SU-DHL-6 (cell line): ENCODE data around the gene CCNJL.

Source experiments
- H2AFZ ChIP-seq: fragments of 200-600 bp; sonication (generic); 2 replicates; pipeline ENCODE4 v1.6.1; 2014; ENCODE audit warnings: low read depth, mild to moderate bottlenecking, moderate library complexity, mixed read lengths, antibody characterized with exemption, low read length; ENCODE audit not compliant: severe bottlenecking
- H3F3A ChIP-seq: fragments of 200-600 bp; shearing (Covaris generic); 2 replicates; pipeline ENCODE4 v1.6.0; 2016; ENCODE audit warnings: antibody characterized with exemption, mild to moderate bottlenecking; ENCODE audit not compliant: insufficient read depth
- H3K27ac ChIP-seq: fragments of 200-600 bp; sonication (generic); 2 replicates; pipeline ENCODE4 v1.5.1; 2016; ENCODE audit warnings: low read depth, mild to moderate bottlenecking, low read length, moderate library complexity, mixed read lengths
- H3K27me3 ChIP-seq: fragments of 200-600 bp; sonication (generic), shearing (Covaris generic); 2 replicates; pipeline ENCODE4 v1.6.0; 2014; ENCODE audit warnings: mild to moderate bottlenecking, low read length
- H3K36me3 ChIP-seq: fragments of 200-600 bp; sonication (generic); 2 replicates; pipeline ENCODE4 v1.6.1; 2014; ENCODE audit warnings: mild to moderate bottlenecking, low read length, mixed read lengths
- H3K4me2 ChIP-seq: fragments of 300-600, 200-600 bp; shearing (Covaris generic), sonication (generic); 2 replicates; pipeline ENCODE4 v1.6.0; 2014; ENCODE audit warnings: low read length, low read depth, mild to moderate bottlenecking; ENCODE audit not compliant: poor library complexity, severe bottlenecking
- H3K4me3 ChIP-seq: fragments of 200-600 bp; sonication (generic); 2 replicates; pipeline ENCODE4 v1.5.1; 2014; ENCODE audit warnings: antibody characterized with exemption, low read length, mild to moderate bottlenecking, mixed read lengths; ENCODE audit not compliant: insufficient read depth, poor library complexity, severe bottlenecking
- H3K79me2 ChIP-seq: fragments of 200-600 bp; sonication (generic); 2 replicates; pipeline ENCODE4 v1.6.1; 2014; ENCODE audit warnings: mild to moderate bottlenecking, low read length, moderate library complexity; ENCODE audit not compliant: insufficient read depth
- H3K9ac ChIP-seq: fragments of 200-600 bp; sonication (generic); 2 replicates; pipeline ENCODE4 v1.7.0; 2014; ENCODE audit warnings: mild to moderate bottlenecking, low read length
- H3K9me2 ChIP-seq: fragments of 200-600 bp; sonication (generic); replicated peaks from 2 replicates; pipeline ENCODE4 v1.6.1; 2014; ENCODE audit warnings: low read length; ENCODE audit not compliant: insufficient read depth
- H3K9me3 ChIP-seq: fragments of 200-600 bp; sonication (generic); 2 replicates; pipeline ENCODE4 v1.6.1; 2014; ENCODE audit warnings: low read length, mixed read lengths; ENCODE audit not compliant: insufficient read depth
- H4K20me1 ChIP-seq: fragments of 200-600 bp; sonication (generic); 2 replicates; pipeline ENCODE4 v1.6.1; 2014; ENCODE audit warnings: low read depth, mild to moderate bottlenecking, antibody characterized with exemption, low read length, moderate library complexity, mixed read lengths
- EZH2phosphoT487 ChIP-seq: fragments of 200-600 bp; sonication (generic), shearing (Covaris generic); conservative IDR thresholded peaks from 2 replicates; pipeline ENCODE4 v1.6.1; 2018; ENCODE audit warnings: mild to moderate bottlenecking, antibody characterized with exemption, low read length, moderate library complexity, mixed read lengths
- TF ChIP-seq, protein P1 (sequence below): fragments of 200-600 bp; sonication (generic); IDR thresholded peaks from one replicate; pipeline ENCODE4 v1.5.1; 2017; ENCODE audit warnings: antibody characterized with exemption, mild to moderate bottlenecking, low read length, moderate library complexity; ENCODE audit not compliant: insufficient read depth, poor library complexity, severe bottlenecking

The CCNJL gene

DNA sequence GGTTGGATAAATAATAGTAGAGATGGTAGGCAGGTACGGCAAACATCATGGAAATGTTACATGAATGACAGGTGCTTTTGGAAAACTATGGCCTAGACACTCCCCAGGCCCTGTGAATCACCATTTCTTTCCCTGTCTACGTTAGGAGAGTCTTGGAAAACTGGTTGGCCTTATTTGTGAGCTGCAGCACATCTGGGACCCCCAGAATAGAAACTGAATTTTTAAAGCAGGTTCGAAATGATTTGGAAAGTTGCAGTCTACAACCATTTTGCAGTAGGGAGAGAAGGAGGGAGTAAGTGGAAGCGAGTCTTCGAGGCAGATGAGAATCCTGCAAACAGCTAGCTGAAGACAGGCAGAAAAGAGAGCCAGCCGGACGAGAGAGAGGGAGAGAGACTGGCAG, 45.0 kb upstream of the CCNJL start:
- H3K9me3 ChIP-seq: no peaks in the 10 kb centered on the region
- H3K79me2 ChIP-seq: no peaks in the 10 kb centered on the region
- H4K20me1 ChIP-seq: no peaks in the 10 kb centered on the region
- no peaks in the 10 kb centered on the region for H3K36me3 ChIP-seq
- no peak overlapping the region for H3K9ac ChIP-seq
- no peak overlapping the region for H3K4me2 ChIP-seq
- H3K4me3 ChIP-seq: no peak overlapping the region
- H3F3A ChIP-seq: no peaks in the 10 kb centered on the region
- H3K27me3 ChIP-seq: no peaks in the 10 kb centered on the region
- no peak overlapping the region for H2AFZ ChIP-seq
- no peak for TF ChIP-seq EZH2phosphoT487
- TF ChIP-seq, protein P1, sequence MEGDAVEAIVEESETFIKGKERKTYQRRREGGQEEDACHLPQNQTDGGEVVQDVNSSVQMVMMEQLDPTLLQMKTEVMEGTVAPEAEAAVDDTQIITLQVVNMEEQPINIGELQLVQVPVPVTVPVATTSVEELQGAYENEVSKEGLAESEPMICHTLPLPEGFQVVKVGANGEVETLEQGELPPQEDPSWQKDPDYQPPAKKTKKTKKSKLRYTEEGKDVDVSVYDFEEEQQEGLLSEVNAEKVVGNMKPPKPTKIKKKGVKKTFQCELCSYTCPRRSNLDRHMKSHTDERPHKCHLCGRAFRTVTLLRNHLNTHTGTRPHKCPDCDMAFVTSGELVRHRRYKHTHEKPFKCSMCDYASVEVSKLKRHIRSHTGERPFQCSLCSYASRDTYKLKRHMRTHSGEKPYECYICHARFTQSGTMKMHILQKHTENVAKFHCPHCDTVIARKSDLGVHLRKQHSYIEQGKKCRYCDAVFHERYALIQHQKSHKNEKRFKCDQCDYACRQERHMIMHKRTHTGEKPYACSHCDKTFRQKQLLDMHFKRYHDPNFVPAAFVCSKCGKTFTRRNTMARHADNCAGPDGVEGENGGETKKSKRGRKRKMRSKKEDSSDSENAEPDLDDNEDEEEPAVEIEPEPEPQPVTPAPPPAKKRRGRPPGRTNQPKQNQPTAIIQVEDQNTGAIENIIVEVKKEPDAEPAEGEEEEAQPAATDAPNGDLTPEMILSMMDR: no peak
- H3K27ac ChIP-seq: no peak overlapping the region
- H3K9me2 ChIP-seq: no peaks in the 10 kb centered on the region

DNA sequence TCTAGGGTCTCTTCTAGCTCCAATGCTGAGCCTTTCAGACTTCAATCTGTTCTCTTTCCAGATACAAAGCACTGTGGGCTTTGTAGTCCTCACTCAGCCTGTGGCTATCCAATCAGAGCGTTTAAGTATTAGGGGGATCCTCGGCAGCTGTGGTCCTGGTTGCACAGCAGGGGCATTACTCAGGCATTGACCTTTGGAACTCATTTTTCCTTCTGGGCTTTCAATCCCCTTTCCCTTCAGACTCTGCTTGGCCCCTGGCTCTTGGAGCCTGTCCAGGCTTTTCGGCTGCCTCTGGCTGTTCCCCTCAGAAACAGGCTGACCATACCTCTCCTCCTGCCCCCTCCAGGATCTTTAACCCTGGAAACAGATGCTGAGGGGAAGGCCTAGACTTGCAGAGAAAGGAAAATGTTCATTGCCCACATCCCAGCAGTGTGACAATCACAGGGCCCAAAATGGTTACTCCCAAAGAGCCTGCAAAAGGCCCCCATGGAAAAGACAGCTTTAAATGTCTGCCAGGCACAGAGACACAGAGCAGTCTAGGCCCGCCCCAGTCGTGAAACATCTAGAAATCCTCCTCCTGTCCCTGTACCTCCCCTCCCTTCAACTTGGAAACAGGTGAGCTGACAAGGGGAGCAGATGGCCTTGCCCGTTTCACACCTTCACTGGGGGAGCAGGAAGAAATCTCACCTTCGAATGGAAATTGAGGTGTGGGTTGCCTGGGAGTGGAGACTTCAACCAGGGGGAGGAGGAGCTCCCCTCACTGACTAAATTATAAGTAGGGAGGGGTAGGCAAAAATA, 44.4 kb upstream of the CCNJL start:
- Histone ChIP-seq H3F3A (no peaks in the 10 kb centered on the region), H3K36me3 (no peaks in the 10 kb centered on the region), H3K9me3 (no peaks in the 10 kb centered on the region), H3K4me3 (no peak overlapping the region), H3K4me2 (no peak overlapping the region), H3K27me3 (no peaks in the 10 kb centered on the region), H3K9me2 (no peaks in the 10 kb centered on the region), H4K20me1 (no peaks in the 10 kb centered on the region), H3K9ac (no peak overlapping the region), H3K79me2 (no peaks in the 10 kb centered on the region), H3K27ac (no peak overlapping the region), H2AFZ (no peak overlapping the region)
- no peak for TF ChIP-seq EZH2phosphoT487
- TF ChIP-seq, protein P1: no peak

DNA sequence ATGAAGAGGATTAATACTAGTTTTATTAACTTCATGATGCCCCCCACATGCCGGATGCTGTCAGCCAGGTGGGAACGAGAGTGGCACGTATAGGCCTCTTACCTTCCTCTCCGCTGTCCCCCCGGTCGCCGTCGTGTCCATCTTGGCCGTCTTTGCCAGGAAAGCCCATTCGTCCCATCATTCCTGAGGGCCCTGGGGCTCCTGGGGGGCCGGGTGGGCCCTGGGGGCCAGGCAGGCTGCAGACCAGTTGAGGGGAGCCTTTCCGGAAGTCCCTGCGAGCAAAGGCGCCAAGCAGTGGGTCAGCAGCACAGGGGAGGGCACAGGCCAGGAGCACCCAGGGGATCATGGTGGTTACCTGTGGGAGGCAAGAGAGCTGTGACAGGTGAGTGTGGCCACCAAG, 42.3 kb upstream of the CCNJL start:
- no peaks in the 10 kb centered on the region for H3K36me3 ChIP-seq
- H3K9me2 ChIP-seq: no peaks in the 10 kb centered on the region
- no peaks in the 10 kb centered on the region for H3K79me2 ChIP-seq
- H3K27ac ChIP-seq: no peak overlapping the region
- H4K20me1 ChIP-seq: no peaks in the 10 kb centered on the region
- no peaks in the 10 kb centered on the region for H3K9me3 ChIP-seq
- no peaks in the 10 kb centered on the region for H3K27me3 ChIP-seq
- H3K4me3 ChIP-seq: no peak overlapping the region
- TF ChIP-seq, protein P1: no peak
- no peak for TF ChIP-seq EZH2phosphoT487
- no peaks in the 10 kb centered on the region for H3F3A ChIP-seq
- H3K9ac ChIP-seq: no peak overlapping the region
- no peak overlapping the region for H3K4me2 ChIP-seq
- H2AFZ ChIP-seq: no peak overlapping the region
